ENCODE measurements around the gene MCTP1. TPM values are rescaled to one million over a fixed set of nuclear protein-coding genes. Genes with fewer than 3 reads are reported as not detected.

Gene MCTP1
- total RNA-seq, 1 donor, result 5.8 TPM

- Histone ChIP-seq H3K4me1 (ENCODE audit: insufficient read depth, low read length) (no peaks in the 10 kb centered on the region), H2AFZ (ENCODE audit: low read length) (no peak overlapping the region), H3K27ac (ENCODE audit: low read depth, low read length) (no peak overlapping the region), H3K27me3 (ENCODE audit: insufficient read depth, low read length) (no peaks in the 10 kb centered on the region), H3K36me3 (ENCODE audit: insufficient read depth, low read length) (no peaks in the 10 kb centered on the region), H4K20me1 (ENCODE audit: insufficient read depth, low read length) (no peaks in the 10 kb centered on the region), H3K4me2 (ENCODE audit: insufficient read depth, low read length) (no peak overlapping the region), H3K79me2 (ENCODE audit: insufficient read depth, low read length) (no peaks in the 10 kb centered on the region), H3K4me3 (ENCODE audit: insufficient read depth, low read length) (no peak overlapping the region), H3K9me3 (ENCODE audit: low read depth, low read length) (no peaks in the 10 kb centered on the region)
- DNase-seq (ENCODE audit: insufficient read length, low spot score, missing footprints), result no peak
- no peak for TF ChIP-seq CTCF (IDR thresholded peaks at IDR 0.05; ENCODE audit: extremely low read depth, low read depth, low read length)
These were observed 63.7 kb downstream of the MCTP1 start for GRCh38 chr5:95221234-95221633.

DNA sequence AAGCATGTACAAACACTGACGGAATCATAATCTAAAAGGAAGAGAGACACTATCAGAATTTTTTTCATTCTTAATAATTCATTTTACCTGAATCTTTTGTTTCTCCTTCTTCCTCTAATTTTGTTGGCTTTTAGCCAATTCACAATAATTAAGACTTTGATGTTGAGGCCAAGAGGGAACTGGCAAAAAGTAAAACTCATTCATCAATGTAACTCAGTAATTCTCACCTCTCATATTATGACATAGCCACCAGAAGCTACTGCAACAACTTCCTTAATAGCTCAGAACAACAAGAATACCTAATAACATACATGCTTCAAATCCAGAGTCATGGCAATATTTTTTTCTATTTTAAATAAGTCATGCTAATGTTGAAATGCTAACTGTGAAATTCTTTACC, 64.5 kb downstream of the MCTP1 start:
- no peak overlapping the region for H2AFZ ChIP-seq (ENCODE audit: low read length)
- no peaks in the 10 kb centered on the region for H4K20me1 ChIP-seq (ENCODE audit: insufficient read depth, low read length)
- H3K27me3 ChIP-seq (ENCODE audit: insufficient read depth, low read length), result no peaks in the 10 kb centered on the region
- H3K27ac ChIP-seq (ENCODE audit: low read depth, low read length), result no peak overlapping the region
- no peak for TF ChIP-seq CTCF (IDR thresholded peaks at IDR 0.05; ENCODE audit: extremely low read depth, low read depth, low read length)
- H3K4me2 ChIP-seq (ENCODE audit: insufficient read depth, low read length), result no peak overlapping the region
- no peaks in the 10 kb centered on the region for H3K36me3 ChIP-seq (ENCODE audit: insufficient read depth, low read length)
- no peaks in the 10 kb centered on the region for H3K4me1 ChIP-seq (ENCODE audit: insufficient read depth, low read length)
- no peaks in the 10 kb centered on the region for H3K9me3 ChIP-seq (ENCODE audit: low read depth, low read length)
- H3K79me2 ChIP-seq (ENCODE audit: insufficient read depth, low read length), result no peaks in the 10 kb centered on the region
- DNase-seq (ENCODE audit: insufficient read length, low spot score, missing footprints), result no peak
- H3K4me3 ChIP-seq (ENCODE audit: insufficient read depth, low read length), result no peak overlapping the region

DNA sequence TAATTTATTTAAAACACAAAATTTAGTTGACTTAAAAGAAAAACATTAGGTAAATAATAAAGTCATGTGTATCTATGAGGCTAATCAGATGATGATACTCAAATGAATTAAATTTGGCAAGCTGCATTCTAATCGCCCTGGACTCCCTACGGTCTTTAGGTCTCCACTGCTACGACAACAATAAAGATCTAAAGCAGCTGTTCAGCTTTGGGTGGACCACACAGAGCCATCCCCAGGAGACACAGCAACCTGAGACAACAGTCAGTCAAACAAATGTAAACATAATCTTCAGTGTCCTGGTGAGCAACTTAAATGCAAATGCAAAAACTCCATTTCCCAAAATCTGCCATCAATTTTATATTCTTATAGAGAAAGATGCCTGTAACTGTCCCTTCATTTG, 65.5 kb downstream of the MCTP1 start:
- Histone ChIP-seq H3K4me3 (ENCODE audit: insufficient read depth, low read length) (no peak overlapping the region), H3K9me3 (ENCODE audit: low read depth, low read length) (no peaks in the 10 kb centered on the region), H3K4me1 (ENCODE audit: insufficient read depth, low read length) (no peaks in the 10 kb centered on the region), H3K4me2 (ENCODE audit: insufficient read depth, low read length) (no peak overlapping the region), H2AFZ (ENCODE audit: low read length) (no peak overlapping the region), H3K79me2 (ENCODE audit: insufficient read depth, low read length) (no peaks in the 10 kb centered on the region), H3K27me3 (ENCODE audit: insufficient read depth, low read length) (no peaks in the 10 kb centered on the region), H3K36me3 (ENCODE audit: insufficient read depth, low read length) (no peaks in the 10 kb centered on the region), H3K27ac (ENCODE audit: low read depth, low read length) (no peak overlapping the region), H4K20me1 (ENCODE audit: insufficient read depth, low read length) (no peaks in the 10 kb centered on the region)
- no peak for DNase-seq (ENCODE audit: insufficient read length, low spot score, missing footprints)
- TF ChIP-seq CTCF (IDR thresholded peaks at IDR 0.05; ENCODE audit: extremely low read depth, low read depth, low read length), result no peak

GRCh38 chr5:95217881-95218280, 67.0 kb downstream of the MCTP1 start:
- H3K4me2 ChIP-seq (ENCODE audit: insufficient read depth, low read length), result no peak overlapping the region
- H3K79me2 ChIP-seq (ENCODE audit: insufficient read depth, low read length), result no peaks in the 10 kb centered on the region
- DNase-seq (ENCODE audit: insufficient read length, low spot score, missing footprints), result no peak
- H3K4me3 ChIP-seq (ENCODE audit: insufficient read depth, low read length), result no peak overlapping the region
- no peaks in the 10 kb centered on the region for H3K27me3 ChIP-seq (ENCODE audit: insufficient read depth, low read length)
- TF ChIP-seq CTCF (IDR thresholded peaks at IDR 0.05; ENCODE audit: extremely low read depth, low read depth, low read length), result no peak
- H3K36me3 ChIP-seq (ENCODE audit: insufficient read depth, low read length), result no peaks in the 10 kb centered on the region
- no peaks in the 10 kb centered on the region for H3K9me3 ChIP-seq (ENCODE audit: low read depth, low read length)
- H4K20me1 ChIP-seq (ENCODE audit: insufficient read depth, low read length), result no peaks in the 10 kb centered on the region
- no peak overlapping the region for H2AFZ ChIP-seq (ENCODE audit: low read length)
- no peaks in the 10 kb centered on the region for H3K4me1 ChIP-seq (ENCODE audit: insufficient read depth, low read length)
- H3K27ac ChIP-seq (ENCODE audit: low read depth, low read length), result no peak overlapping the region

All from osteoblast (primary cell).